K562 (cell line): Measurements from ENCODE around the gene CLTB. TPM values are rescaled to one million over a fixed set of nuclear protein-coding genes. Genes with fewer than 3 reads are reported as not detected.

Experiments
- ARID2 ChIP-seq: fragments of 450-650 bp; IDR thresholded peaks from 2 replicates; pipeline ENCODE4 v1.6.1; 2017; ENCODE audit warnings: antibody characterized with exemption, mild to moderate bottlenecking
- CGGBP1 ChIP-seq: fragments of 250-450 bp; sonication (Bioruptor Pico); IDR thresholded peaks from 2 replicates; pipeline ENCODE4 v1.9.0; 2021; ENCODE audit warnings: mild to moderate bottlenecking
- ETV6 ChIP-seq, 3 experiments: fragments of 150-350 bp in 1 of 3; sonication (generic) in 1 of 3; formaldehyde crosslinking in 1 of 3; IDR thresholded peaks; 2 replicates each; pipeline versions ENCODE4 v1.6.1 to v1.8.0; 2014 to 2022; ENCODE audit warnings: borderline replicate concordance in 2 of 3, low read depth in 2 of 3, antibody characterized with exemption in 1 of 3, low read length in 1 of 3, mild to moderate bottlenecking in 1 of 3, missing genetic modification reagents in 1 of 3
- FOSL1 ChIP-seq: fragments of 200-800 bp; sonication (Bioruptor generic); conservative IDR thresholded peaks from 2 replicates; pipeline ENCODE4 v1.6.1; 2016; ENCODE audit warnings: missing genetic modification characterization, missing compliant biosample characterization
- GTF2F1 ChIP-seq: IDR thresholded peaks from 2 replicates; pipeline ENCODE4 v1.6.1; 2011; ENCODE audit warnings: low read depth, low read length, improper control_type of control experiment
- HINFP ChIP-seq: fragments of 450-650 bp; conservative IDR thresholded peaks from 2 replicates; pipeline ENCODE4 v1.6.1; 2016; ENCODE audit warnings: missing genetic modification characterization, low read depth, mild to moderate bottlenecking, control low read depth, missing compliant biosample characterization
- HNRNPL ChIP-seq: fragments of 200-400 bp; formaldehyde crosslinking; IDR thresholded peaks from 2 replicates; pipeline ENCODE4 v1.6.1; 2017; ENCODE audit warnings: low read depth, mild to moderate bottlenecking, low read length
- IRF9 ChIP-seq: fragments of 450-650 bp; IDR thresholded peaks from 2 replicates; pipeline ENCODE4 v1.6.1; 2016; ENCODE audit warnings: missing biosample characterization, missing genetic modification characterization
- KLF13 ChIP-seq: fragments of 450-650 bp; IDR thresholded peaks from 2 replicates; pipeline ENCODE4 v1.6.1; 2016; ENCODE audit warnings: missing genetic modification characterization, low read depth, mild to moderate bottlenecking, missing compliant biosample characterization, moderate library complexity, borderline replicate concordance
- MYNN ChIP-seq, 2 experiments: sonication (generic); formaldehyde crosslinking in 1 of 2; IDR thresholded peaks; 2 replicates each; pipeline versions ENCODE4 v1.5.0 to v1.6.1; 2016 to 2020; ENCODE audit warnings: antibody characterized with exemption in 1 of 2, missing genetic modification reagents in 1 of 2
- NONO ChIP-seq, 2 experiments: fragments of 200-400 bp in 1 of 2; fragments of 450-650 bp in 1 of 2; formaldehyde crosslinking in 1 of 2; IDR thresholded peaks; 2 replicates each; pipeline ENCODE4 v1.6.1; 2017; ENCODE audit warnings: low read depth in 2 of 2, mild to moderate bottlenecking in 2 of 2, moderate library complexity in 2 of 2, low read length in 1 of 2
- PURB ChIP-seq: sonication (generic); formaldehyde crosslinking; IDR thresholded peaks from 2 replicates; pipeline ENCODE4 v1.9.0; 2021; ENCODE audit warnings: low read depth, mild to moderate bottlenecking, missing genetic modification reagents
- RBM17 ChIP-seq: fragments of 200-400 bp; formaldehyde crosslinking; IDR thresholded peaks from 2 replicates; pipeline ENCODE4 v1.6.1; 2017; ENCODE audit warnings: low read depth, mild to moderate bottlenecking, low read length, borderline replicate concordance
- RBM34 ChIP-seq: fragments of 200-400 bp; formaldehyde crosslinking; IDR thresholded peaks from 2 replicates; pipeline ENCODE4 v1.6.1; 2018; ENCODE audit warnings: low read length, borderline replicate concordance; ENCODE audit not compliant: insufficient read depth
- TBP ChIP-seq: optimal IDR thresholded peaks from 2 replicates; pipeline ENCODE3; 2011; ENCODE audit warnings: low read depth, low read length, improper control_type of control experiment
- THAP7 ChIP-seq: fragments of 250-450 bp; sonication (Bioruptor Pico); IDR thresholded peaks from 2 replicates; pipeline ENCODE4 v1.5.0; 2021
- ZNF184 ChIP-seq: sonication (generic); formaldehyde crosslinking; IDR thresholded peaks from 2 replicates; pipeline ENCODE4 v1.5.0; 2020; ENCODE audit warnings: missing genetic modification reagents
- ZNF280A ChIP-seq: fragments of 450-650 bp; IDR thresholded peaks from 2 replicates; pipeline ENCODE4 v1.6.1; 2018; ENCODE audit warnings: mild to moderate bottlenecking, low read depth; ENCODE audit not compliant: partially characterized antibody
- ZNF512 ChIP-seq: IDR thresholded peaks from 2 replicates; pipeline ENCODE4 v1.6.1; 2016; ENCODE audit warnings: missing genetic modification characterization, missing compliant biosample characterization
- ZNF584 ChIP-seq: fragments of 200-800 bp; sonication (Bioruptor generic); IDR thresholded peaks from 2 replicates; pipeline ENCODE4 v1.6.1; 2016; ENCODE audit warnings: low read depth, mild to moderate bottlenecking, missing genetic modification characterization, missing compliant biosample characterization
- polyA plus RNA-seq, 8 experiments: library from polyadenylated mRNA; depleted of rRNA in 4 of 8; stranded (reverse) in 5 of 8; unstranded in 3 of 8; fragments of >200 nt; fragmentation: Nextera tagmentation in 2 of 8; fragmentation: Illumina TruSeq in 1 of 8; extraction: Ambion mirVana in 2 of 8; extraction: Trizol in 1 of 8; gene quantifications; 2 replicates each; pipeline versions ENCODE4 v1.2.1 to v1.2.3, GENCODE V29; 2011 to 2014; ENCODE audit warnings: inconsistent platforms in 1 of 8, missing spikeins in 1 of 8
- total RNA-seq, 7 experiments: library from RNA; depleted of rRNA in 6 of 7; stranded (reverse); fragments of >200 nt in 6 of 7; fragmentation: Illumina TruSeq in 2 of 7; extraction: Trizol in 2 of 7; gene quantifications; 2 replicates each; pipeline versions ENCODE4 v1.2.1 to v1.2.3, GENCODE V29; 2011 to 2021; ENCODE audit warnings: low replicate concordance in 1 of 7

The CLTB gene
- total and polyA plus RNA-seq, 9 of the 15 experiments (the other 6 are each of a cell fraction or from before 2014, with no cell fraction given), result 1.8 to 117 (median 39.0) TPM

- no peak for TF ChIP-seq ZNF184 (CRISPR knock-in tag)
- TF ChIP-seq KLF13 (tag), result no peak
- no peak for TF ChIP-seq RBM34
- no peak for TF ChIP-seq GTF2F1
- TF ChIP-seq HNRNPL, result no peak
- TF ChIP-seq HINFP (tag), result no peak
- peak; percentile 13; the same call in 1 of the 2 replicates for TF ChIP-seq FOSL1
- TF ChIP-seq ZNF512 (tag), result no peak
- TF ChIP-seq ARID2, result no peak
- TF ChIP-seq CGGBP1 (CRISPR knock-in tag), result no peak
- TF ChIP-seq PURB (CRISPR knock-in tag), result no peak
- TF ChIP-seq ETV6 (IDR thresholded peaks at IDR 0.05; ENCODE audit: borderline replicate concordance in 1 of 2, low read depth in 2 of 2, low read length in 1 of 2), result no peak
- no peak for TF ChIP-seq ETV6 (CRISPR knock-in tag; IDR thresholded peaks at IDR 0.05; ENCODE audit: borderline replicate concordance)
- TF ChIP-seq MYNN (IDR thresholded peaks at IDR 0.05), result no peak
- no peak for TF ChIP-seq MYNN (CRISPR knock-in tag; IDR thresholded peaks at IDR 0.05)
- TF ChIP-seq THAP7 (CRISPR knock-in tag), result no peak
- TF ChIP-seq TBP, result no peak
- no peak for TF ChIP-seq IRF9
- TF ChIP-seq NONO (IDR thresholded peaks at IDR 0.05; ENCODE audit: low read depth in 2 of 2, low read length in 1 of 2), result no peak
- no peak for TF ChIP-seq ZNF280A
- no peak for TF ChIP-seq ZNF584
- TF ChIP-seq RBM17, result no peak
Measured at GRCh38 chr5:176446884-176447590, 30.7 kb upstream of the CLTB start (continued).
